ENCODE data around the gene GTF2H2.
"Not testable (repeated sequence)": the region's sequence is repeated elsewhere in the genome, so short reads cannot be mapped to it uniquely, and the experiment has no call there.

- not testable (repeated sequence) for TF ChIP-seq CTCF (conservative IDR thresholded peaks at IDR 0.05); ZFX (IDR thresholded peaks at IDR 0.05)
Measured at GRCh38 chr5:71031046-71031776, 36.3 kb downstream of the GTF2H2 start.
